Activated naive CD4-positive, alpha-beta T cell treated with anti-CD3 and anti-CD28 coated beads, Interleukin-2, amount 10 ng/mL, durations not matched to agents 7 days and 5 days (primary cell): Measurements from ENCODE around the gene MYH13.

Source experiments
- CTCF ChIA-PET: fragments of 350-600 bp; sonication (Branson Sonifier 250); formaldehyde crosslinking; loops from one replicate; lab custom pipeline; 2021; ENCODE audit warnings: antibody characterized with exemption; lab: Charles Lee
- DNase-seq: peaks from one replicate; pipeline ENCODE4 v3.0.0-alpha.2; 2020
- H3K27ac Mint-ChIP-seq: one replicate; pipeline ENCODE4 v1.8.0; 2021; ENCODE audit warnings: mild to moderate bottlenecking, moderate library complexity, mixed read lengths
- H3K27me3 Mint-ChIP-seq: one replicate; pipeline ENCODE4 v1.8.0; 2021; ENCODE audit warnings: mild to moderate bottlenecking, mixed read lengths
- H3K36me3 Mint-ChIP-seq: one replicate; pipeline ENCODE4 v1.8.0; 2021; ENCODE audit warnings: mixed read lengths
- H3K4me1 Mint-ChIP-seq: one replicate; pipeline ENCODE4 v1.8.0; 2021; ENCODE audit warnings: mixed read lengths
- H3K4me3 Mint-ChIP-seq: one replicate; pipeline ENCODE4 v1.8.0; 2021; ENCODE audit warnings: mild to moderate bottlenecking, moderate library complexity, mixed read lengths
- H3K9me3 Mint-ChIP-seq: one replicate; pipeline ENCODE4 v1.8.0; 2021; ENCODE audit warnings: mixed read lengths

Gene MYH13

GRCh38 chr17:10328206-10328605 lies 44.6 kb downstream of the MYH13 start:
- no peak for DNase-seq
- Mint-ChIP-seq H3K9me3 (no peaks in the 10 kb centered on the region), H3K27ac (no peak overlapping the region), H3K4me3 (no peak overlapping the region), H3K27me3 (peaks cover 4% of the 10 kb centered on the region), H3K36me3 (no peaks in the 10 kb centered on the region), H3K4me1 (no peaks in the 10 kb centered on the region)
- CTCF ChIA-PET: interaction anchor here (1.1 to 7.0 kb wide), 4 partner anchors 11 to 329 kb away, joined by 3 to 72 read pairs (median 6); partner anchors contain the start of gene MYH3

GRCh38 chr17:10327640-10328039 lies 45.2 kb downstream of the MYH13 start:
- Mint-ChIP-seq H3K4me1 (no peaks in the 10 kb centered on the region), H3K27me3 (peaks cover 4% of the 10 kb centered on the region), H3K36me3 (no peaks in the 10 kb centered on the region), H3K4me3 (no peak overlapping the region), H3K9me3 (no peaks in the 10 kb centered on the region), H3K27ac (no peak overlapping the region)
- peak; percentile 78 for DNase-seq
- CTCF ChIA-PET: interaction anchor here (0.7 to 7.0 kb wide), 6 partner anchors 11 to 402 kb away, joined by 3 to 72 read pairs (median 4); partner anchors contain the start of gene MYH3

GRCh38 chr17:10325031-10325695 lies 47.6 kb downstream of the MYH13 start:
- CTCF ChIA-PET: interaction anchor here (0.7 to 7.0 kb wide), 2 partner anchors 8 to 291 kb away, joined by 5 to 72 read pairs; no protein-coding TSS in a partner anchor
- peaks cover 4% of the 10 kb centered on the region for H3K27me3 Mint-ChIP-seq
- H3K27ac Mint-ChIP-seq: no peak overlapping the region
- H3K36me3 Mint-ChIP-seq: no peaks in the 10 kb centered on the region
- no peak overlapping the region for H3K4me3 Mint-ChIP-seq
- no peak for DNase-seq
- no peaks in the 10 kb centered on the region for H3K4me1 Mint-ChIP-seq
- no peaks in the 10 kb centered on the region for H3K9me3 Mint-ChIP-seq

- no peaks in the 10 kb centered on the region for H3K4me1 Mint-ChIP-seq
- H3K36me3 Mint-ChIP-seq: no peaks in the 10 kb centered on the region
- no peak for DNase-seq
- CTCF ChIA-PET: interaction anchor here (7.0 kb wide), 1 partner anchor 293 kb away, joined by 72 read pairs; no protein-coding TSS in a partner anchor
- H3K27ac Mint-ChIP-seq: no peak overlapping the region
- peaks cover 4% of the 10 kb centered on the region for H3K27me3 Mint-ChIP-seq
- H3K9me3 Mint-ChIP-seq: no peaks in the 10 kb centered on the region
- no peak overlapping the region for H3K4me3 Mint-ChIP-seq
Measured at GRCh38 chr17:10323812-10324610, 48.8 kb downstream of the MYH13 start.

GRCh38 chr17:10318535-10318934 lies 54.3 kb downstream of the MYH13 start:
- Mint-ChIP-seq H3K27ac (no peak overlapping the region), H3K9me3 (peaks cover 2% of the 10 kb centered on the region), H3K36me3 (no peaks in the 10 kb centered on the region), H3K27me3 (peaks cover 3% of the 10 kb centered on the region), H3K4me1 (no peaks in the 10 kb centered on the region), H3K4me3 (no peak overlapping the region)
- CTCF ChIA-PET: no interaction called here
- no peak for DNase-seq

- peaks cover 2% of the 10 kb centered on the region for H3K9me3 Mint-ChIP-seq
- DNase-seq: no peak
- H3K4me3 Mint-ChIP-seq: no peak overlapping the region
- no peaks in the 10 kb centered on the region for H3K36me3 Mint-ChIP-seq
- peaks cover 3% of the 10 kb centered on the region for H3K27me3 Mint-ChIP-seq
- CTCF ChIA-PET: interaction anchor here (0.5 to 2.0 kb wide), 4 partner anchors 11 to 587 kb away, joined by 3 to 9 read pairs (median 3); no protein-coding TSS in a partner anchor
- H3K27ac Mint-ChIP-seq: no peak overlapping the region
- no peaks in the 10 kb centered on the region for H3K4me1 Mint-ChIP-seq
Measured at GRCh38 chr17:10317543-10317834, 55.3 kb downstream of the MYH13 start.

- peak; percentile 36 for DNase-seq
- peaks cover 2% of the 10 kb centered on the region for H3K9me3 Mint-ChIP-seq
- H3K27me3 Mint-ChIP-seq: peaks cover 3% of the 10 kb centered on the region
- no peaks in the 10 kb centered on the region for H3K36me3 Mint-ChIP-seq
- CTCF ChIA-PET: interaction anchor here (0.5 to 2.0 kb wide), 5 partner anchors 9 to 587 kb away, joined by 3 to 9 read pairs (median 3); no protein-coding TSS in a partner anchor
- H3K4me1 Mint-ChIP-seq: no peaks in the 10 kb centered on the region
- no peak overlapping the region for H3K4me3 Mint-ChIP-seq
- H3K27ac Mint-ChIP-seq: no peak overlapping the region
Measured at GRCh38 chr17:10316801-10317542, 55.8 kb downstream of the MYH13 start.

GRCh38 chr17:10314329-10314728 lies 58.5 kb downstream of the MYH13 start:
- peaks cover 3% of the 10 kb centered on the region for H3K27me3 Mint-ChIP-seq
- H3K9me3 Mint-ChIP-seq: peaks cover 4% of the 10 kb centered on the region
- H3K27ac Mint-ChIP-seq: no peak overlapping the region
- no peak overlapping the region for H3K4me3 Mint-ChIP-seq
- no peak for DNase-seq
- CTCF ChIA-PET: no interaction called here
- no peaks in the 10 kb centered on the region for H3K4me1 Mint-ChIP-seq
- no peaks in the 10 kb centered on the region for H3K36me3 Mint-ChIP-seq

- no peak for DNase-seq
- Mint-ChIP-seq H3K36me3 (no peaks in the 10 kb centered on the region), H3K27me3 (no peaks in the 10 kb centered on the region), H3K27ac (no peak overlapping the region), H3K4me1 (no peaks in the 10 kb centered on the region), H3K4me3 (no peak overlapping the region), H3K9me3 (peaks cover 4% of the 10 kb centered on the region)
- CTCF ChIA-PET: no interaction called here
Measured at GRCh38 chr17:10313037-10313672, 59.7 kb downstream of the MYH13 start.

GRCh38 chr17:10311131-10311530 lies 61.7 kb downstream of the MYH13 start:
- CTCF ChIA-PET: no interaction called here
- Mint-ChIP-seq H3K27me3 (no peaks in the 10 kb centered on the region), H3K9me3 (peaks cover 2% of the 10 kb centered on the region), H3K4me1 (no peaks in the 10 kb centered on the region), H3K36me3 (no peaks in the 10 kb centered on the region), H3K4me3 (no peak overlapping the region), H3K27ac (no peak overlapping the region)
- no peak for DNase-seq

GRCh38 chr17:10309003-10309974 lies 63.5 kb downstream of the MYH13 start:
- no peak overlapping the region for H3K4me3 Mint-ChIP-seq
- no peak overlapping the region for H3K27ac Mint-ChIP-seq
- CTCF ChIA-PET: no interaction called here
- no peaks in the 10 kb centered on the region for H3K4me1 Mint-ChIP-seq
- peaks cover 2% of the 10 kb centered on the region for H3K9me3 Mint-ChIP-seq
- H3K36me3 Mint-ChIP-seq: no peaks in the 10 kb centered on the region
- no peak for DNase-seq
- no peaks in the 10 kb centered on the region for H3K27me3 Mint-ChIP-seq

- Mint-ChIP-seq H3K9me3 (peaks cover 6% of the 10 kb centered on the region), H3K4me3 (no peak overlapping the region), H3K27me3 (no peaks in the 10 kb centered on the region), H3K27ac (no peak overlapping the region), H3K36me3 (no peaks in the 10 kb centered on the region), H3K4me1 (no peaks in the 10 kb centered on the region)
- CTCF ChIA-PET: no interaction called here
- no peak for DNase-seq
Measured at GRCh38 chr17:10306585-10306984, 66.2 kb downstream of the MYH13 start.

GRCh38 chr17:10305398-10305797 lies 67.4 kb downstream of the MYH13 start:
- Mint-ChIP-seq H3K4me1 (no peaks in the 10 kb centered on the region), H3K9me3 (peaks cover 6% of the 10 kb centered on the region), H3K27ac (no peak overlapping the region), H3K4me3 (no peak overlapping the region), H3K36me3 (no peaks in the 10 kb centered on the region), H3K27me3 (no peaks in the 10 kb centered on the region)
- no peak for DNase-seq
- CTCF ChIA-PET: no interaction called here
